Gastrocnemius medialis (tissue), 4 donors: ENCODE data around the gene TMEM53. TPM values are rescaled to one million over a fixed set of nuclear protein-coding genes. Genes with fewer than 3 reads are reported as not detected.

Experiments used
- ATAC-seq, 2 donors: fragments of 150-250 bp; one replicate each; pipeline ENCODE4 v1.9.1; 2016
- DNase-seq, 2 donors: peaks; one replicate each; pipeline ENCODE4 v3.0.0-alpha.2; 2019
- H3K27ac ChIP-seq, 4 donors: fragments of 200-600 bp; sonication (generic); 1 replicate in 1 of 4; 2 replicates in 3 of 4; pipeline ENCODE4 v1.5.1; 2016 to 2018; ENCODE audit warnings: mild to moderate bottlenecking in 2 of 4, moderate library complexity in 1 of 4
- H3K27me3 ChIP-seq, 3 donors: fragments of 200-600 bp; sonication (generic) in 2 of 3; 1 replicate in 1 of 3; 2 replicates in 2 of 3; pipeline versions ENCODE4 v1.5.1 to v1.6.0; 2016 to 2019; ENCODE audit warnings: mild to moderate bottlenecking in 1 of 3, moderate library complexity in 1 of 3
- H3K36me3 ChIP-seq, 2 donors: fragments of 200-600 bp; sonication (generic) in 1 of 2; one replicate each; pipeline ENCODE4 v1.5.1; 2017 to 2018
- H3K4me1 ChIP-seq, 2 donors: fragments of 200-600 bp; sonication (generic) in 1 of 2; one replicate each; pipeline ENCODE4 v1.5.1; 2016 to 2017; ENCODE audit warnings: mild to moderate bottlenecking in 2 of 2
- H3K4me3 ChIP-seq, 4 donors: fragments of 200-600 bp; sonication (generic) in 3 of 4; 1 replicate in 1 of 4; 2 replicates in 3 of 4; pipeline ENCODE4 v1.5.1; 2016 to 2019; ENCODE audit warnings: mild to moderate bottlenecking in 2 of 4
- H3K9me3 ChIP-seq, 3 donors: fragments of 200-600 bp; sonication (generic) in 2 of 3; 1 replicate in 1 of 3; 2 replicates in 2 of 3; pipeline ENCODE4 v1.5.1; 2016 to 2019
- POLR2A ChIP-seq, 2 donors: fragments of 450-650 bp; IDR thresholded peaks; one replicate each; pipeline ENCODE4 v1.6.1; 2017; ENCODE audit warnings: antibody characterized with exemption in 2 of 2, mild to moderate bottlenecking in 2 of 2, moderate library complexity in 2 of 2
- in situ Hi-C, 4 donors: fragments of 200-750 bp; cut with MboI; loops; one replicate each; pipeline versions ENCODE4 v1.15.0 to v1.8.0; 2017; ENCODE audit warnings: low sequenced_read_pairs in 4 of 4
- intact Hi-C: fragments of 100-400 bp; cut with DNase I; formaldehyde crosslinking; loops from one replicate; pipeline ENCODE4 v1.15.1; 2023; ENCODE audit warnings: low total_unique reads
- total RNA-seq, 4 donors: library from RNA; depleted of rRNA; stranded (reverse); fragments of >200 nt; gene quantifications; one replicate each; pipeline versions ENCODE4 v1.1.0 to v1.2.3, GENCODE V29; 2016
- TF ChIP-seq, protein P1 (sequence below), 5 experiments: fragments of 450-650 bp in 3 of 5; fragments of 200-600 bp in 2 of 5; sonication (generic) in 2 of 5; IDR thresholded peaks in 4 of 5; conservative IDR thresholded peaks in 1 of 5; 1 replicate in 4 of 5; 2 replicates in 1 of 5; pipeline ENCODE4 v1.5.1; 2016 to 2019; ENCODE audit warnings: antibody characterized with exemption in 5 of 5, mild to moderate bottlenecking in 3 of 5, moderate library complexity in 3 of 5

The TMEM53 gene
- total RNA-seq, 4 donors from 2014 or later: 2.6 to 5.9 (median 4.2) TPM

DNA sequence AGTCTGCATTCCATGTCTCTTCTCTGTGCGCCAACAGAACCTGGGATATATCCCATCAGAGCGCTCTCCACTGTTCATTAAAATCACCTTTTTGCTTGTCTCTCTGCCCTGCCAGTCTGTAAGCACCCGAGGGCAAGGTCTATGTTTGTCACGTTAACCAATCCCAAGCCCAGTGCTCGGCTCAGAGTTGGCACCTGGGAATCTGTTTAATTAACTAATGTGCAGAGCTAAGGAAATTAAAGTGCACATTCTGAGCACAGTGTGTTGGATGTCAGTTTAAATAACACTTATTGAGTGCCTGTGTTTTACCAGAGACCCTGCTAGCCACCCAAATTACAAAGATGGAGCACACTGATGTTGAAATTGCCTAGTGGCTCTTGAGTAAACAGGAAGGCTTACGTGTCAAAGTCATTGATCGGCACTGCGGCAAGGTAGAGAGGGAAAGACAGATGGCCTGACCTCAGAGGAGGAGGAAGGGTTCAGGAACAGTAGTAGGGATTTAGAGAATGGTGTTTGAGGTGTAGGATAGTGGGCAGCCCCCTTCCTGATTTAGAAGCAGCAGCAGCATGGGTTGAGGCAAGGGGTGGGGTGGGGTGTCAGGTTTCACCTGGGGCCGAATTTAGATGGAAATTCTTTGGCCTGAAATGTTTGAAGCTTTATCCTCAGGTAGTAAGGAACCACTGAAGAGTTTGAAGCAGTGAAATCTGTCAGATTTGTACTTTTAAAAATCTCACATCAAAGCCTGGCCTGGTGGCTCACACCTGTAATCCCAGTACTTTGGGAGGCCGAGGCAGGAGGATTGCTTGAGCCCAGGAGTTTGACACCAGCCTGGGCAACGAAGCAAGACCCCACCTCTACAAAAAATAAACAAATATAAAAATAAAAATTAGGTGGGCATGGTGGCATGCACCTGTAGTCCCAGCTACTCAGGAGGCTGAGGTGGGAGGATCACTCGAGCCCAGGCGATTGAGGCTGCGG lies 7.9 kb upstream of the TMEM53 start:
- intact Hi-C loops: no loop called here
- no peak for TF ChIP-seq POLR2A (IDR thresholded peaks at IDR 0.05)
- TF ChIP-seq, protein P1, sequence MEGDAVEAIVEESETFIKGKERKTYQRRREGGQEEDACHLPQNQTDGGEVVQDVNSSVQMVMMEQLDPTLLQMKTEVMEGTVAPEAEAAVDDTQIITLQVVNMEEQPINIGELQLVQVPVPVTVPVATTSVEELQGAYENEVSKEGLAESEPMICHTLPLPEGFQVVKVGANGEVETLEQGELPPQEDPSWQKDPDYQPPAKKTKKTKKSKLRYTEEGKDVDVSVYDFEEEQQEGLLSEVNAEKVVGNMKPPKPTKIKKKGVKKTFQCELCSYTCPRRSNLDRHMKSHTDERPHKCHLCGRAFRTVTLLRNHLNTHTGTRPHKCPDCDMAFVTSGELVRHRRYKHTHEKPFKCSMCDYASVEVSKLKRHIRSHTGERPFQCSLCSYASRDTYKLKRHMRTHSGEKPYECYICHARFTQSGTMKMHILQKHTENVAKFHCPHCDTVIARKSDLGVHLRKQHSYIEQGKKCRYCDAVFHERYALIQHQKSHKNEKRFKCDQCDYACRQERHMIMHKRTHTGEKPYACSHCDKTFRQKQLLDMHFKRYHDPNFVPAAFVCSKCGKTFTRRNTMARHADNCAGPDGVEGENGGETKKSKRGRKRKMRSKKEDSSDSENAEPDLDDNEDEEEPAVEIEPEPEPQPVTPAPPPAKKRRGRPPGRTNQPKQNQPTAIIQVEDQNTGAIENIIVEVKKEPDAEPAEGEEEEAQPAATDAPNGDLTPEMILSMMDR (IDR thresholded peaks at IDR 0.05 in 4 of 5, conservative IDR thresholded peaks at IDR 0.05 in 1 of 5): no peak
- H3K9me3 ChIP-seq: no peaks in the 10 kb centered on the region
- DNase-seq (no peak), ATAC-seq (no peak)
- no peak overlapping the region for H3K27ac ChIP-seq
- H3K4me1 ChIP-seq: no peaks in the 10 kb centered on the region
- no peak overlapping the region for H3K4me3 ChIP-seq
- in situ Hi-C loops: no loop called here
- no peaks in the 10 kb centered on the region for H3K27me3 ChIP-seq
- H3K36me3 ChIP-seq: no peaks in the 10 kb centered on the region

DNA sequence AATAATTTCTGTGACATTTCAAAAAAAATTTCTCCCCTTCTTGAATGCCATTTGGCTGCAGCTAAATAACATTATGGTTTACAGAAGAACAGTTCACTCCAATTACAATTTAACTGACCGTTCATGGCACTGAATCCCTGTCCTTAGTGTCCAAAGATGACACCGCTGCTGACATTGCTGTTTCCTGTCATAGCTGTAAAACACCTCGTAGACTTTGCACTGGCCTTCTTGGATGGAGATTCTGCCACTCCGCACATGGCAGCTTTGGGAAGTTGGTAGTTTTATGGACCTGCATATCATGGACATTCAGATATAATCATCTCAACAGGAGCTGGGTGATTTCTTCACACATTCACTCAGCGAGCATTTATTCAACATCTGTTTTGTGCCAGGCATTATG lies 5.2 kb upstream of the TMEM53 start:
- in situ Hi-C loops (no loop called here), intact Hi-C loops (no loop called here)
- TF ChIP-seq, protein P1 (IDR thresholded peaks at IDR 0.05 in 4 of 5, conservative IDR thresholded peaks at IDR 0.05 in 1 of 5): no peak
- TF ChIP-seq POLR2A (IDR thresholded peaks at IDR 0.05): no peak
- no peak for ATAC-seq
- no peak overlapping the region for H3K27ac ChIP-seq
- H3K27me3 ChIP-seq: no peaks in the 10 kb centered on the region
- no peaks in the 10 kb centered on the region for H3K36me3 ChIP-seq
- H3K4me1 ChIP-seq: peaks cover 9 to 24% of the 10 kb centered on the region in 2 donors
- no peak overlapping the region for H3K4me3 ChIP-seq
- H3K9me3 ChIP-seq: no peaks in the 10 kb centered on the region
- no peak for DNase-seq

GRCh38 chr1:44678626-44679025 lies 4.3 kb upstream of the TMEM53 start:
- intact Hi-C loops (no loop called here), in situ Hi-C loops (no loop called here)
- Histone ChIP-seq H3K27me3 (no peaks in the 10 kb centered on the region), H3K27ac (no peak overlapping the region), H3K4me3 (no peak overlapping the region), H3K4me1 (peaks cover 10 to 25% of the 10 kb centered on the region in 2 donors), H3K9me3 (no peaks in the 10 kb centered on the region), H3K36me3 (no peaks in the 10 kb centered on the region)
- TF ChIP-seq, protein P1 (IDR thresholded peaks at IDR 0.05 in 4 of 5, conservative IDR thresholded peaks at IDR 0.05 in 1 of 5): no peak
- no peak for TF ChIP-seq POLR2A (IDR thresholded peaks at IDR 0.05)
- no peak for DNase-seq
- no peak for ATAC-seq

- in situ Hi-C loops: no loop called here
- DNase-seq: no peak
- H3K27me3 ChIP-seq: no peaks in the 10 kb centered on the region
- H3K9me3 ChIP-seq: no peaks in the 10 kb centered on the region
- intact Hi-C loops: no loop called here
- H3K36me3 ChIP-seq: no peaks in the 10 kb centered on the region
- ATAC-seq: no peak
- TF ChIP-seq, protein P1 (IDR thresholded peaks at IDR 0.05 in 4 of 5, conservative IDR thresholded peaks at IDR 0.05 in 1 of 5): no peak
- TF ChIP-seq POLR2A (IDR thresholded peaks at IDR 0.05): no peak
- H3K4me3 ChIP-seq: no peak overlapping the region
- H3K4me1 ChIP-seq: peaks cover 15 to 30% of the 10 kb centered on the region in 2 donors
- H3K27ac ChIP-seq: no peak overlapping the region
These were observed 3.8 kb upstream of the TMEM53 start for GRCh38 chr1:44678120-44678519.
